ENCODE measurements around the gene RNU6-9.

Gene RNU6-9

DNA sequence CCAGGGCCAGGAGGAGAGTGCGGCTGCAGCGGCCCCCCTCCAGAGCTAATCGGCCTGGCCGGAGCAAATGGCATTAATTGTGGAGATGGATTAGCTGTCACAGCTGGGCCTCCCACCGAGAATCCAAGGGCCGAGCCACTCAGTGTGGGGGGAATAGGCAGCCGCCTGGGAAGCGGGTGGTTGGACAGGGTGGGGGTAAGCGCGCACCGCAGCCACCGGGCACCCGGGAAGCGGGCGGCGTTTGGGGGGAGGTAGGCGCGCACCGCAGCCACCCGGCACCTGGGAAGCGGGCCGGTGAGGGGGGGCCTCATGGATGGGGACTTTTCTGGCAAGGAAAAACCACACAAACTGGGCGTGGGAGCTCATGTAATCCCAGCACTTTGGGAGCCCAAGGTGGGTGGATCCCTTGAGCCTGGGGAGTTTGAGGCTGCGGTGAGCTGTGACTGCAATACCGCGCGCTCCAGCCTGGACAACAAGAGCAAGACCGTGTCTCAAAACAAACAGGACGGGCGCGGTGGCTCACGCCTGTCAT, 10.0 kb downstream of the RNU6-9 start:
- TF ChIP-seq CTCF (IDR thresholded peaks at IDR 0.05; ENCODE audit: control extremely low read depth, extremely low read depth, low read depth, missing control alignments): no peak
- no peak for DNase-seq (ENCODE audit: extremely low spot score)
- POLR2A ChIA-PET: interaction anchor here (1.9 kb wide), 1 partner anchor 10 kb away, joined by 6 read pairs; the partner anchor contains the start of genes MED16 and RNU6-9
- CTCF ChIA-PET: interaction anchor here (0.7 to 2.2 kb wide), 4 partner anchors 9 to 40 kb away, joined by 3 to 5 read pairs (median 3); no protein-coding TSS in a partner anchor

- no peak for DNase-seq (ENCODE audit: extremely low spot score)
- ChIA-PET CTCF (interaction anchor here (2.2 kb wide), 1 partner anchor 16 kb away, joined by 5 read pairs; no protein-coding TSS in a partner anchor), POLR2A (no interaction called here)
- TF ChIP-seq CTCF (IDR thresholded peaks at IDR 0.05; ENCODE audit: control extremely low read depth, extremely low read depth, low read depth, missing control alignments): no peak
Measured at GRCh38 chr19:904545-904944, 11.3 kb downstream of the RNU6-9 start.

- DNase-seq (ENCODE audit: extremely low spot score): no peak
- TF ChIP-seq CTCF (IDR thresholded peaks at IDR 0.05; ENCODE audit: control extremely low read depth, extremely low read depth, low read depth, missing control alignments): no peak
- POLR2A ChIA-PET: interaction anchor here (0.6 to 1.8 kb wide), 5 partner anchors 9 to 111 kb away, joined by 3 to 8 read pairs (median 4); partner anchors contain the start of genes MED16 and RNU6-9
- CTCF ChIA-PET: interaction anchor here (0.8 to 4.5 kb wide), 6 partner anchors 12 to 65 kb away, joined by 3 to 25 read pairs (median 7); partner anchors contain the start of genes MED16 and RNU6-9
Measured at GRCh38 chr19:906480-906879, 13.2 kb downstream of the RNU6-9 start.

GRCh38 chr19:907183-907853, 14.0 kb downstream of the RNU6-9 start:
- no peak for DNase-seq (ENCODE audit: extremely low spot score)
- POLR2A ChIA-PET: interaction anchor here (1.0 to 1.8 kb wide), 4 partner anchors 10 to 99 kb away, joined by 3 to 8 read pairs (median 4); partner anchors contain the start of genes MED16 and RNU6-9
- TF ChIP-seq CTCF (IDR thresholded peaks at IDR 0.05; ENCODE audit: control extremely low read depth, extremely low read depth, low read depth, missing control alignments): no peak
- CTCF ChIA-PET: interaction anchor here (0.8 to 4.5 kb wide), 11 partner anchors 13 to 138 kb away, joined by 3 to 25 read pairs (median 4); partner anchors contain the start of genes MED16 and RNU6-9

DNA sequence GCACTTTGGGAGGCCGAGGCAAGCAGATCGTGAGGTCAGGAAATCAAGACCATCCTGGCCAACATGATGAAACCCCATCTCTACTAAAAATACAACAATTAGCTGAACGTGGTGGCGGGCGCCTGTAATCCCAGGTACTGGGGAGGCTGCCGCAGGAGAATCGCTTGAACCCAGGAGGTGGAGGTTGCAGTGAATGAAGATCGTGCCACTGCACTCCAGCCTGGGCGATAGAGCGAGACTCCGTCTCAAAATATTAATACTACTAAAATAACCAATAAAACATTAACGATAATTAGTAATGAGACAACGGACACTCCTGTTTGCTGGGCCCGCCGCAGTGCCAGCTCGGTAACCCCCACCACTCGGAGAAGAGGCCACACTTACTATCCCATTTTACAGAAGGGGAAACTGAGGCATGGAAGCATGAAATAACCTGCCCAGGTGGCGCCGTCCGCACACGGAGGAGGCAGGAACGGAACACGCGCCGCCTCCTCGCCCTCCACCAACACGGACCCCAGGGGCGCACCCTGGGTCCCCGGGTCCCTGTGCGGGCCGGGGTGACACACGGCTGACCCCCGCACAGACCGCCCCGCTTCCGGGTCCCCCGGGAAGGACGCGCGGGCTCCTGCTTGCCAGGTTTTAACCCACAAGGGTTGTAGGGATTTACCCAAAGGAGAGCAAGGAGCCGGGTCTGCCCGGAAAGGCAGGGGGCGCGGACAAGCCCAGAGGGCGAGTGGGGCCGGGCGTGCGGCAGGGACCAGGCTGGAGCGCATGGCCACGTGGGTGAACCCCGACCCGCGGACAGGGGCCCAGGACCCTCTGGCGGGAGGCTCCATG, 18.1 kb downstream of the RNU6-9 start:
- no peak for TF ChIP-seq CTCF (IDR thresholded peaks at IDR 0.05; ENCODE audit: control extremely low read depth, extremely low read depth, low read depth, missing control alignments)
- POLR2A ChIA-PET: no interaction called here
- CTCF ChIA-PET: no interaction called here
- no peak for DNase-seq (ENCODE audit: extremely low spot score)

All from GM10248 (cell line).